ENCODE results near the gene DRAXIN.

- no peak for TF ChIP-seq NFRKB (IDR thresholded peaks at IDR 0.05)
- no peak for TF ChIP-seq HDGF (IDR thresholded peaks at IDR 0.05; ENCODE audit: borderline replicate concordance)
Measured at GRCh38 chr1:11649624-11650330, 41.7 kb upstream of the DRAXIN start.
